HepG2 (cell line): ENCODE results near the gene WWP2. TPM values are rescaled to one million over a fixed set of nuclear protein-coding genes. Genes with fewer than 3 reads are reported as not detected.

Experiments used
- AFF4 ChIP-seq: sonication (generic); formaldehyde crosslinking; IDR thresholded peaks from 2 replicates; pipeline ENCODE4 v1.4.0; 2020; ENCODE audit warnings: missing genetic modification reagents
- CEBPB ChIP-seq: IDR thresholded peaks from 2 replicates; pipeline ENCODE4 v1.6.1; 2011; ENCODE audit warnings: low read depth, low read length, improper control_type of control experiment, borderline replicate concordance
- CEBPZ ChIP-seq: IDR thresholded peaks from 2 replicates; pipeline ENCODE4 v1.6.1; 2012; ENCODE audit warnings: low read length, improper control_type of control experiment
- KLF13 ChIP-seq: sonication (generic); formaldehyde crosslinking; IDR thresholded peaks from 2 replicates; pipeline ENCODE4 v1.4.0; 2020; ENCODE audit warnings: mild to moderate bottlenecking, missing genetic modification reagents
- SCMH1 ChIP-seq: sonication (generic); formaldehyde crosslinking; IDR thresholded peaks from 2 replicates; pipeline ENCODE4 v1.9.0; 2021; ENCODE audit warnings: missing genetic modification reagents, mild to moderate bottlenecking, borderline replicate concordance
- SNRNP70 ChIP-seq: fragments of 200-400 bp; formaldehyde crosslinking; IDR thresholded peaks from 2 replicates; pipeline ENCODE4 v1.6.1; 2017; ENCODE audit warnings: mild to moderate bottlenecking, low read depth, low read length, moderate library complexity
- SSRP1 ChIP-seq: IDR thresholded peaks from 2 replicates; pipeline ENCODE4 v1.6.1; 2016; ENCODE audit warnings: control low read depth
- ZBTB25 ChIP-seq: IDR thresholded peaks from 2 replicates; pipeline ENCODE4 v1.6.1; 2018; ENCODE audit warnings: missing genetic modification reagents
- ZNF567 ChIP-seq: sonication (generic); formaldehyde crosslinking; IDR thresholded peaks from 2 replicates; pipeline ENCODE4 v1.8.1; 2023; ENCODE audit warnings: mild to moderate bottlenecking, missing genetic modification reagents, borderline replicate concordance
- ZNF660 ChIP-seq: sonication (generic); formaldehyde crosslinking; IDR thresholded peaks from 2 replicates; pipeline ENCODE4 v1.5.1; 2020; ENCODE audit warnings: mild to moderate bottlenecking, low read depth, missing genetic modification reagents, borderline replicate concordance
- ZNF879 ChIP-seq: sonication (generic); formaldehyde crosslinking; IDR thresholded peaks from 2 replicates; pipeline ENCODE4 v1.8.1; 2023; ENCODE audit warnings: missing genetic modification reagents
- polyA plus RNA-seq, 8 experiments: library from polyadenylated mRNA; depleted of rRNA in 3 of 8; stranded (reverse) in 7 of 8; unstranded in 1 of 8; fragments of >200 nt; fragmentation: Illumina TruSeq in 4 of 8; extraction: Trizol in 4 of 8; gene quantifications; 2 replicates each; pipeline versions ENCODE4 v1.2.1 to v1.2.3, GENCODE V29; 2011 to 2016; ENCODE audit warnings: low read depth in 4 of 8, missing spikeins in 1 of 8, mixed read lengths in 1 of 8; ENCODE audit not compliant: insufficient read depth in 1 of 8
- total RNA-seq, 5 experiments: library from RNA; depleted of rRNA; stranded (reverse); fragments of >200 nt; fragmentation: Illumina TruSeq; extraction: Trizol; gene quantifications; 2 replicates each; pipeline ENCODE4 v1.2.3, GENCODE V29; 2016; ENCODE audit warnings: low read depth in 1 of 5
- TF ChIP-seq, protein P1 (sequence below): sonication (generic); formaldehyde crosslinking; IDR thresholded peaks from 2 replicates; pipeline ENCODE4 v1.4.0; 2020; ENCODE audit warnings: missing genetic modification reagents, mild to moderate bottlenecking, borderline replicate concordance

WWP2 gene
- total and polyA plus RNA-seq, 2 of the 13 experiments (the other 11 are each of a cell fraction or from before 2014, with no cell fraction given), result 11.4 to 28.2 TPM

DNA sequence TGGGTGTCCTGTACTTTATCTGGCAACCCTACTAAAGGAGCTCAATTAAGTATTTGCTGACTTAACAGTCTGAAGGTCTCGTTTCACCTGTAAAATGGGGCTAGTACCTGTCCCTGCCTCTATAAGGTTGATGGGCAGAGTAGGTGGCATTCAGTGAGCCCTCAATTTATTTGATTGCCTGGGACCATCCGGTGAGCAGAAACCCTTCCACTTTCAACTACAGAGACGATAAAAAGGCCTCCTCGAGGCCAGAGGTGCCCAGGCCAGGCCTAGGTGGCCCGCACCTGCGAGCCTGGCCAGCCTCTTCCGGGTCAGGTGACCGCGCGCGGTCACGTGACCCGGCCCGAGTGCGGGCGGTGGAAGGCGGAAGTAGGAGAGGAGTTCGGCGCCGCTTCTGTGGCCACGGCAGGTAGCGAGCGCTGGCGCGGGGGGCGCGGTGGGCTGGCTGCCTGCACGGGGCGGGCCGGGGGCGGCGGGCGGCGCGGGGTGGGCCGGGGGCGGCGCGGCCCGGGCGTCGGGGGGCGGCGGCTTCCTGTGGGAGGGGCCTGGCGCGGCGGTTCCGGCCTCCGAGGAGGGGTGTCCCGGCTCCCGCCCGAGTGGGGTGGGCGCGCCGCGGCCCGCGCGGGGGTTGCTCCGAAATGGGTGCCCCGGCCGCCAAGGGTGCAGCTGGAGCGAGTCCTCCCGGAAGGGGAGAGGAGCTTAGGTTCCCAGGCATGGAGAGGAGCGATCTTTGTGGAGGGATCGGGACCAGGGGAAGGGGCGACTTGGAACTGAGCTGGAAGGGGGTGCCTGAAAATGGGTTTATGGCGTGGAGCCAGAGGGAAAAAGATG is at the start of gene WWP2 (continued):
- no peak for TF ChIP-seq CEBPZ
- TF ChIP-seq, protein P1, sequence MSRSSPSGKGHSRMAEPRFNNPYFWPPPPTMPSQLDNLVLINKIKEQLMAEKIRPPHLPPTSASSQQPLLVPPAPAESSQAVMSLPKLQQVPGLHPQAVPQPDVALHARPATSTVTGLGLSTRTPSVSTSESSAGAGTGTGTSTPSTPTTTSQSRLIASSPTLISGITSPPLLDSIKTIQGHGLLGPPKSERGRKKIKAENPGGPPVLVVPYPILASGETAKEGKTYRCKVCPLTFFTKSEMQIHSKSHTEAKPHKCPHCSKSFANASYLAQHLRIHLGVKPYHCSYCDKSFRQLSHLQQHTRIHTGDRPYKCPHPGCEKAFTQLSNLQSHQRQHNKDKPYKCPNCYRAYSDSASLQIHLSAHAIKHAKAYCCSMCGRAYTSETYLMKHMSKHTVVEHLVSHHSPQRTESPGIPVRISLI (CRISPR knock-in tag), result no peak
- TF ChIP-seq ZNF567, result peak; percentile 91; the same call in 1 of the 2 replicates
- TF ChIP-seq SSRP1, result no peak
- TF ChIP-seq SNRNP70, result no peak
- TF ChIP-seq ZBTB25 (CRISPR knock-in tag), result peak; percentile 86
- TF ChIP-seq ZNF879 (CRISPR knock-in tag), result no peak
- no peak for TF ChIP-seq CEBPB
- TF ChIP-seq ZNF660, result no peak
- TF ChIP-seq AFF4 (CRISPR knock-in tag), result no peak
- TF ChIP-seq SCMH1 (CRISPR knock-in tag), result no peak
- TF ChIP-seq KLF13, result no peak
